MCF 10A (cell line): ENCODE results near the gene PINLYP. TPM values are rescaled to one million over a fixed set of nuclear protein-coding genes. Genes with fewer than 3 reads are reported as not detected.

Experiments used
- BruUV-seq: library from RNA; stranded (reverse); fragments of 400-500 nt; replicated peaks from 2 replicates; lab custom pipeline; 2021; lab: Mats Ljungman, UMichigan
- CTCF ChIA-PET: fragments of 300-600 bp; sonication (Branson Sonifier 250); formaldehyde crosslinking; extraction: SDS; loops from one replicate; lab custom pipeline; 2021; ENCODE audit warnings: antibody characterized with exemption, inconsistent platforms; lab: Yijun Ruan, JAX
- POLR2A ChIA-PET: fragments of 300-600, 350-650 bp; sonication (Branson Sonifier 250); formaldehyde crosslinking; extraction: SDS; loops from one replicate; lab custom pipeline; 2020; ENCODE audit warnings: antibody characterized with exemption, inconsistent platforms; lab: Yijun Ruan, JAX
- DNase-seq: peaks from one replicate; pipeline ENCODE4 v3.0.0-alpha.2; 2018; ENCODE audit not compliant: unreplicated experiment
- H3K27ac Mint-ChIP-seq: one replicate; pipeline ENCODE4 v1.8.0; 2022; ENCODE audit warnings: mild to moderate bottlenecking, low read depth, mixed read lengths; ENCODE audit not compliant: unreplicated experiment
- H3K27me3 Mint-ChIP-seq: one replicate; pipeline ENCODE4 v1.8.0; 2022; ENCODE audit warnings: mixed read lengths; ENCODE audit not compliant: insufficient read depth, unreplicated experiment
- H3K36me3 Mint-ChIP-seq: one replicate; pipeline ENCODE4 v1.8.0; 2022; ENCODE audit warnings: mild to moderate bottlenecking, moderate library complexity, mixed read lengths; ENCODE audit not compliant: insufficient read depth, unreplicated experiment
- H3K4me1 Mint-ChIP-seq: one replicate; pipeline ENCODE4 v1.8.0; 2022; ENCODE audit warnings: mixed read lengths; ENCODE audit not compliant: insufficient read depth, unreplicated experiment
- H3K4me3 Mint-ChIP-seq: one replicate; pipeline ENCODE4 v1.8.0; 2022; ENCODE audit warnings: mild to moderate bottlenecking, moderate library complexity, mixed read lengths; ENCODE audit not compliant: unreplicated experiment
- H3K9me3 Mint-ChIP-seq: one replicate; pipeline ENCODE4 v1.8.0; 2022; ENCODE audit warnings: mixed read lengths; ENCODE audit not compliant: unreplicated experiment
- CTCF ChIP-seq: fragments of 200-600 bp; IDR thresholded peaks from one replicate; pipeline ENCODE4 v1.8.0; 2022; ENCODE audit warnings: antibody characterized with exemption, mild to moderate bottlenecking; ENCODE audit not compliant: unreplicated experiment
- intact Hi-C: fragments of 100-400 bp; cut with micrococcal nuclease; formaldehyde crosslinking; loops from 2 replicates; pipeline ENCODE4 v1.14.1; 2022
- total RNA-seq: library from RNA; stranded (reverse); gene quantifications from 2 replicates; pipeline ENCODE4 v1.2.3, GENCODE V29; 2022

Gene PINLYP
- total RNA-seq, 1 experiment from 2014 or later, result not detected

DNA sequence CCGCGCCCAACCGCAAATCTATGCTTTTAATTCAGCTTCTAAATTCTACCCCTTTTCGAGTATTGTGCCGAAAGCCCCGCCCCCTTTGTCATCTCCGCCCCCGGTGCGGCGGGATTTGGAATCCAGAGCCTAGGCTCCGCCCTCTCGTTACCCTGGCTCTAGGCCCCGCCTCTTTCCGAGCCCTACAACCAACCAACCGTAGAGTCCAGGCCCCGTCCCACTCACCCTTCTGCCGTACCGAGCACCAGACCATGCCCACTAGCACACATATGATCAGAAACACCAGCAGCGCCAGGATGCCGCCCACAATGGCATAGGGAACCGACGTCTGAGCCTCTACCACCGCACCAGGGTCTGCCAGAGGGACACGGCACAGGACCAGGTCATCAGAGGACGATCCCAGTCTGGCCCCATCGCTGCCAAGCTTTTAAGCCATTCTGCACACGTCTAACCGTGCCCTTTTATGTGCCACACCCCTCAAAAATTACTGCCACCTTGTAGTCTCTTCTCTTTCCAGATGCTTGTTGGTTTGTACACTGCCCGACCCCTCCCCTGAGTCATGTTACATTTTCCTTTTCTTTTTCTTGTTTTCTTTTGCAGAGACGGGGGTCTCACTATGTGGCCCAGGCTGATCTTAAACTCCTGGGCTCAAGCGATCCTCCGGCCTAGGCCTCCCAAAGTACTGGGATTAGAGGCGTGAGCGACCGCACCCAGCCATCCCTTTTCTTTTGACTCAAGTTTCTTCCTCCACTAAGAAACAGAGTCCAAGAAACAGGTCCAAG is 48.5 kb downstream of the PINLYP start:
- no peaks in the 10 kb centered on the region for H3K27me3 Mint-ChIP-seq
- CTCF ChIA-PET, result no interaction called here
- DNase-seq, result no peak
- POLR2A ChIA-PET, result interaction anchor here (0.7 kb wide), 1 partner anchor 71 kb away, joined by 3 read pairs; no protein-coding TSS in a partner anchor
- no peak overlapping the region for H3K4me3 Mint-ChIP-seq
- H3K9me3 Mint-ChIP-seq, result no peaks in the 10 kb centered on the region
- H3K36me3 Mint-ChIP-seq, result peaks cover 11% of the 10 kb centered on the region
- intact Hi-C loops, result no loop called here
- H3K27ac Mint-ChIP-seq, result no peak overlapping the region
- H3K4me1 Mint-ChIP-seq, result peaks cover 11% of the 10 kb centered on the region
- BruUV-seq, result no TSS peak
- no peak for TF ChIP-seq CTCF

DNA sequence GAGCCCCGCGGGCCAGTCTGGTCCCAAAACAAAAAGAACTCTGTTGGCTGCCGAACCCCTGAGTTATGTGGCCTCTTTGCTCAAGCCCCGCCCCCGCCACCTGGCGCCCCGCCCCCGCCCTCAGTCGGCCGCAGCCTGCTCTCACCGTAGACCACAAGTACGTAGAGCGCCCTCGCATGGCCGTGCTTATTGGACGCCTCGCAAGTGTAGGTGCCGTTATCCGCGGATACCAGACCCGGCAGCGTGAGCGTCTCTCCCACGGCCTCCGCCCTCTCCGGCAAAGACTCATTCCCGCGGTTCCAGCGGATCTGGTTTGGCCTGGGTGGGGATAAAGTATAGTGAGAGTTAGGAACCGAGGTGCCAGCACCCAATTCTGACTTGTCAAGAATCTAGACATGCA is 49.3 kb downstream of the PINLYP start:
- intact Hi-C loops, result no loop called here
- Mint-ChIP-seq H3K4me3 (no peak overlapping the region), H3K9me3 (no peaks in the 10 kb centered on the region), H3K27ac (no peak overlapping the region), H3K27me3 (no peaks in the 10 kb centered on the region), H3K4me1 (peaks cover 11% of the 10 kb centered on the region), H3K36me3 (peaks cover 4% of the 10 kb centered on the region)
- ChIA-PET POLR2A (no interaction called here), CTCF (interaction anchor here (1.6 kb wide), 1 partner anchor 27 kb away, joined by 5 read pairs; no protein-coding TSS in a partner anchor)
- BruUV-seq, result no TSS peak
- peak; percentile 23 for DNase-seq
- TF ChIP-seq CTCF, result peak; percentile 14

DNA sequence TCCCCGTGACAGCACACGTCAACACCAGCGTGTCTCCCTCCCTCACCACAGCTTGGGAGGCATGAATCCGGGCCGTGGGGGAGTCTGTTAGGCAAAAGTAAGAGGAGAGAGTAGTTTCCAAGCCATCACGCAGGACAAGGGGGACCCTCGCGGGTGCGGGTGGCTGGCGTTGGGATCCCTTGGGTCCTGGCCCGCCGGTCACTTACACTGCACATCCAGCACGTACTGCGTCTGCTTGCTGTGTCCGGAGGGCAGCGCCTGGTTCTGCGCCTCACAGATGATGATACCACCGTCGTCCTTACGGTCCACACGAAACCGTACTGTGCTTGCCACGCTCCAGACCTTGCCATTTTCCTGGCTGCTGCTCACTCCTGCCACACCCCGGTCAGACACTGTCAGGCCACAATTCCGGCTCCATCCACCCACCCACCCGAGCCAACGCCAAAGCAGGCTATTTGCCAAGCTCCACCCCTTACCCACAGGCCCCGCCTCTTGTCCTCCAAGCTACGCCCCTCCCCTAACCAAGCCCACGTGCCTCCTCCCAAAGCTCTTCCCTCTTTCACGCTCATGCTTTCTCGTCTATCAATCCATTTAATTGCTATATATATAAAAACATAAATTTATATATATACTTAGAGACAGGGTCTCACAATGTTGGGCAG is 50.4 kb downstream of the PINLYP start:
- BruUV-seq, result no TSS peak
- CTCF ChIA-PET, result interaction anchor here (0.6 to 1.6 kb wide), 3 partner anchors 11 to 49 kb away, joined by 3 to 5 read pairs (median 3); no protein-coding TSS in a partner anchor
- Mint-ChIP-seq H3K9me3 (no peaks in the 10 kb centered on the region), H3K27ac (no peak overlapping the region), H3K4me3 (no peak overlapping the region), H3K36me3 (peaks cover 4% of the 10 kb centered on the region), H3K4me1 (peaks cover 4% of the 10 kb centered on the region), H3K27me3 (no peaks in the 10 kb centered on the region)
- intact Hi-C loops, result no loop called here
- TF ChIP-seq CTCF, result no peak
- POLR2A ChIA-PET, result no interaction called here
- peak; percentile 32 for DNase-seq

DNA sequence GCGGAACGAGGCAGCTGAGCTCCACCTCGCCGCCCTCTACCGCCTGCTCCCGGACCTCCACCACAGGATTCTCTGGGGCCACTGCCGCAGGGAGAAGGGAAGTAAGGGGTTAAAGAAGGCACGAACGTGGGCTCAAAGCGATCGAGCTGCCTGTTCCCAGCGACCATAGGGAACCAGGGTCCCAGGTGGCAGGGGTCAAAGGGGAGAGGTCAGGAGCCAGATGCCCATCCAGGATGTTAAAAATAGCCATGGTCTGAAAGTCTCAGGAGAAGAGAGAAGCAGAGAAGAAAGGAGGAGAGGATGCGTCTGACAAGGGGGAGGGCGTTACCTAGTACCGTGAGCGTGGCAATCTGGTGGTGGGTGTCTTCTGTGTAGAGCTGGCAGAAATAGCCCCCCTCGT is 51.2 kb downstream of the PINLYP start:
- H3K27me3 Mint-ChIP-seq, result no peaks in the 10 kb centered on the region
- POLR2A ChIA-PET, result no interaction called here
- CTCF ChIA-PET, result interaction anchor here (0.6 to 1.6 kb wide), 2 partner anchors 25 to 39 kb away, joined by 3 to 5 read pairs; no protein-coding TSS in a partner anchor

More for the DNA sequence above, 51.2 kb downstream of the PINLYP start:
- TF ChIP-seq CTCF, result no peak
- Mint-ChIP-seq H3K9me3 (no peaks in the 10 kb centered on the region), H3K4me1 (peaks cover 4% of the 10 kb centered on the region), H3K27ac (no peak overlapping the region), H3K36me3 (peaks cover 4% of the 10 kb centered on the region), H3K4me3 (no peak overlapping the region)
- no TSS peak for BruUV-seq
- no peak for DNase-seq
- intact Hi-C loops, result no loop called here
